ENCODE measurements around the gene MAPK11. TPM values are rescaled to one million over a fixed set of nuclear protein-coding genes. Genes with fewer than 3 reads are reported as not detected.

Gene MAPK11
- total and polyA plus RNA-seq, 10 of the 15 experiments (the other 5 are each of a cell fraction or from before 2014, with no cell fraction given) = 0.05 to 12.8 (median 3.7) TPM

GRCh38 chr22:50226875-50227165 is 43.4 kb downstream of the MAPK11 start (continued):
- TF ChIP-seq E4F1 (IDR thresholded peaks at IDR 0.05; ENCODE audit: borderline replicate concordance, partially characterized antibody) (no peak), ZBTB11 (CRISPR knock-in tag; IDR thresholded peaks at IDR 0.05) (no peak), RFX5 (IDR thresholded peaks at IDR 0.05; ENCODE audit: low read depth, low read length) (no peak), TARDBP (IDR thresholded peaks at IDR 0.05; ENCODE audit: borderline replicate concordance) (no peak)

- Histone ChIP-seq H3K4me3 (no peak overlapping the region), H3K79me2 (ENCODE audit: control insufficient read depth, insufficient read depth, low read length) (no peaks in the 10 kb centered on the region), H3K4me2 (ENCODE audit: control insufficient read depth, insufficient read depth) (no peak overlapping the region), H3K27ac (ENCODE audit: control insufficient read depth, insufficient read depth) (no peak overlapping the region), H2AFZ (ENCODE audit: control insufficient read depth, low read depth, low read length) (no peak overlapping the region), H3K9me3 (replicated peaks; ENCODE audit: control insufficient read depth, insufficient read depth, low read length) (no peaks in the 10 kb centered on the region), H4K20me1 (ENCODE audit: control insufficient read depth, insufficient read depth) (no peaks in the 10 kb centered on the region), H3K9ac (ENCODE audit: control insufficient read depth, insufficient read depth, low read length) (no peak overlapping the region), H3K36me3 (ENCODE audit: control insufficient read depth in 2 of 2, insufficient read depth in 2 of 2, low read length in 1 of 2) (peaks cover 9 to 25% of the 10 kb centered on the region in 2 experiments; a peak in 3 of 4 replicates), H3K27me3 (replicated peaks in 1 of 2; ENCODE audit: control insufficient read depth in 2 of 2, insufficient read depth in 2 of 2, low read length in 1 of 2) (no peaks in the 10 kb centered on the region), H3K4me1 (ENCODE audit: control insufficient read depth, insufficient read depth, low read length) (no peaks in the 10 kb centered on the region)
- FAIRE-seq (no peak), ATAC-seq (no peak), DNase-seq (ENCODE audit: low read depth, low spot score) (no peak)
- ChIA-PET SMC1A (ENCODE audit: uncharacterized antibody, unreplicated experiment) (interaction anchor here (1.3 kb wide), 1 partner anchor 78 kb away, joined by 3 read pairs; no protein-coding TSS in a partner anchor), CTCF (no interaction called here), RAD21 (ENCODE audit: unreplicated experiment) (no interaction called here), POLR2A (no interaction called here)
- WGBS (ENCODE audit: insufficient coverage, insufficient replicate concordance, low lambda C conversion rate, missing lambda C conversion rate) = 93% methylated on average over 29 of the region's 31 CpGs
- TF ChIP-seq POLR2AphosphoS2 (IDR thresholded peaks at IDR 0.05; ENCODE audit: low read depth, low read length) = no peak
- no peak for TF ChIP-seq BRCA1 (IDR thresholded peaks at IDR 0.05; ENCODE audit: low read depth, low read length)
- no peak for TF ChIP-seq SMAD5 (IDR thresholded peaks at IDR 0.05; ENCODE audit: low read depth)
- TF ChIP-seq BHLHE40 (IDR thresholded peaks at IDR 0.05; ENCODE audit: borderline replicate concordance in 1 of 2, low read depth in 2 of 2, low read length in 1 of 2) = no peak
- no TSS peak for BruUV-seq (replicated peaks)
- intact Hi-C loops (cut with micrococcal nuclease; ENCODE audit: unreplicated experiment) = no loop called here
- in situ Hi-C loops (cut with MboI) = no loop called here
Observed at GRCh38 chr22:50226063-50226874, 43.9 kb downstream of the MAPK11 start.

All from GM12878 (cell line).